ENCODE measurements around the gene SHB. TPM values are rescaled to one million over a fixed set of nuclear protein-coding genes. Genes with fewer than 3 reads are reported as not detected.
A peak's percentile ranks its signal among the peaks of the same experiment; 100 is the strongest.

SHB gene
- total and polyA plus RNA-seq, 2 donors (not counting 3 experiments of a cell fraction or from before 2014, with no cell fraction given) = 13.4 to 24.9 TPM

DNA sequence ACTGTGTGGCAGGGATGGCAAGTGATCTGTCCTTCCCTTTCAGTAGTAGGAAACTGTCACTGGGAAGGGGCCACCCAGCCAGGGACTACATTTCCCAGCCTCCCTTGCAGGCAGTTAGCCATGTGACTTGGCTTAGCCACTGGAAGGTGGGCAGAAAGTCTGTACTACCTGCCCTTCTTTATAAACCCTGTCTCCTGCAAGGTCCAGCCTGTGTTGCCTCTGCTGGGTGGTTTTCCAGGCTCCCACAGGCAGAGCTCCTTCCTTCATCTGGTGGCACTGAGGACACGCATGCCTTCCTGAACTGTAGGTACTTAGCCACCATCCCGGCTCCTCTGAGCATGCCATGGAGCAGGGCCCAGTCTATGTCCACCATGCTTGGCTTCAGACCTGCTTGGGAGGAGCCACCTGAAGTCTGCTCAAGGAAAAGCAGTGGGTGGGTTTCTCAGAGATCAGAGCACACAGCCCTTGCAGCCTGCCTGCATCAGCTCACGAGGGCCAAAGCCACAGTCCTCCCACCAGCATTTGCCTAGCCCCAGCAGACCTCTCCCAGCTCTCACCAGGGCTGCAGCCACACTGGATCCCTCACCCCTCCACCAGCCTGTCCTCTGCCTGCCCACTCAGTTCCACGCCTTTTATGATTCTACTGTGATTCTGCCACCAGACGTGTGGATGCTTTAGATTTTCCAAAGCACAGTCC lies 148.4 kb downstream of the SHB start:
- ChIA-PET CTCF (interaction anchor here (1.1 kb wide), 1 partner anchor 17 kb away, joined by 3 read pairs; no protein-coding TSS in a partner anchor), POLR2A (no interaction called here)
- H3K9me1 ChIP-seq (replicated peaks; ENCODE audit: control insufficient read depth, extremely low read depth, insufficient read depth, low read length) = no peaks in the 10 kb centered on the region
- H2AFZ ChIP-seq (ENCODE audit: low read depth, low read length) = no peak overlapping the region
- dilution Hi-C loops (cut with MboI; ENCODE audit: extremely low pct_ligation_motif_present, low sequenced_read_pairs) (no loop called here), intact Hi-C loops (cut with micrococcal nuclease) (no loop called here)
- H3K4me1 ChIP-seq (ENCODE audit: control insufficient read depth, extremely low read depth, insufficient read depth, low read length) = peaks cover 17% of the 10 kb centered on the region
- TF ChIP-seq, protein P1, sequence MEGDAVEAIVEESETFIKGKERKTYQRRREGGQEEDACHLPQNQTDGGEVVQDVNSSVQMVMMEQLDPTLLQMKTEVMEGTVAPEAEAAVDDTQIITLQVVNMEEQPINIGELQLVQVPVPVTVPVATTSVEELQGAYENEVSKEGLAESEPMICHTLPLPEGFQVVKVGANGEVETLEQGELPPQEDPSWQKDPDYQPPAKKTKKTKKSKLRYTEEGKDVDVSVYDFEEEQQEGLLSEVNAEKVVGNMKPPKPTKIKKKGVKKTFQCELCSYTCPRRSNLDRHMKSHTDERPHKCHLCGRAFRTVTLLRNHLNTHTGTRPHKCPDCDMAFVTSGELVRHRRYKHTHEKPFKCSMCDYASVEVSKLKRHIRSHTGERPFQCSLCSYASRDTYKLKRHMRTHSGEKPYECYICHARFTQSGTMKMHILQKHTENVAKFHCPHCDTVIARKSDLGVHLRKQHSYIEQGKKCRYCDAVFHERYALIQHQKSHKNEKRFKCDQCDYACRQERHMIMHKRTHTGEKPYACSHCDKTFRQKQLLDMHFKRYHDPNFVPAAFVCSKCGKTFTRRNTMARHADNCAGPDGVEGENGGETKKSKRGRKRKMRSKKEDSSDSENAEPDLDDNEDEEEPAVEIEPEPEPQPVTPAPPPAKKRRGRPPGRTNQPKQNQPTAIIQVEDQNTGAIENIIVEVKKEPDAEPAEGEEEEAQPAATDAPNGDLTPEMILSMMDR (IDR thresholded peaks at IDR 0.05; ENCODE audit: extremely low read depth in 1 of 2, insufficient read depth in 1 of 2, low read depth in 1 of 2, low read length in 2 of 2) = no peak
- TF ChIP-seq POLR2AphosphoS5 (IDR thresholded peaks at IDR 0.05; ENCODE audit: insufficient read depth, low read depth, low read length) (no peak), GATA2 (IDR thresholded peaks at IDR 0.05; ENCODE audit: insufficient read depth, insufficient read length, low read depth, low read length) (no peak), FOS (IDR thresholded peaks at IDR 0.05; ENCODE audit: borderline replicate concordance, insufficient read depth, low read length) (no peak), JUN (IDR thresholded peaks at IDR 0.05; ENCODE audit: borderline replicate concordance, insufficient read depth, insufficient read length, low read depth) (no peak), MYC (IDR thresholded peaks at IDR 0.05; ENCODE audit: low read depth, low read length) (no peak), EZH2 (IDR thresholded peaks at IDR 0.05; ENCODE audit: borderline replicate concordance, low read depth, low read length, severe bottlenecking) (no peak), POLR2A (IDR thresholded peaks at IDR 0.05; ENCODE audit: low read depth, low read length) (no peak)
- TF ChIP-seq, protein P2, sequence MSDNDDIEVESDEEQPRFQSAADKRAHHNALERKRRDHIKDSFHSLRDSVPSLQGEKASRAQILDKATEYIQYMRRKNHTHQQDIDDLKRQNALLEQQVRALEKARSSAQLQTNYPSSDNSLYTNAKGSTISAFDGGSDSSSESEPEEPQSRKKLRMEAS (IDR thresholded peaks at IDR 0.05; ENCODE audit: insufficient read depth, insufficient read length) = no peak
- peaks cover 0 to 8% of the 10 kb centered on the region in 2 experiments for H3K36me3 ChIP-seq (ENCODE audit: control insufficient read depth in 2 of 2, extremely low read depth in 1 of 2, insufficient read depth in 2 of 2, low read length in 2 of 2)
- DNase-seq (ENCODE audit: low read depth, low spot score) = no peak
- no peaks in the 10 kb centered on the region for H4K20me1 ChIP-seq (replicated peaks; ENCODE audit: control insufficient read depth, extremely low read depth, insufficient read depth, low read length)
- H3K27me3 ChIP-seq (ENCODE audit: control insufficient read depth in 2 of 2, insufficient read depth in 2 of 2, low read length in 2 of 2) = no peaks in the 10 kb centered on the region
- H3K4me3 ChIP-seq (replicated peaks in 1 of 3; ENCODE audit: insufficient read depth in 1 of 3, low read depth in 1 of 3, low read length in 3 of 3) = no peak overlapping the region
- no peaks in the 10 kb centered on the region for H3K79me2 ChIP-seq (ENCODE audit: control insufficient read depth, insufficient read depth, low read length)
- FAIRE-seq = peak; percentile 70
- BruUV-seq (replicated peaks) = no TSS peak
- no peaks in the 10 kb centered on the region for H3K9me3 ChIP-seq (replicated peaks; ENCODE audit: control insufficient read depth, insufficient read depth, low read length)
- no peak overlapping the region for H3K27ac ChIP-seq (ENCODE audit: insufficient read depth, low read depth, low read length)
- no peak overlapping the region for H3K4me2 ChIP-seq (ENCODE audit: insufficient read depth, low read length)
- H3K9ac ChIP-seq (replicated peaks; ENCODE audit: extremely low read depth, insufficient read depth, low read length) = no peak overlapping the region

All from endothelial cell of umbilical vein (primary cell).